Kidney epithelial cell (primary cell): ENCODE results near the gene WRAP73. TPM values are rescaled to one million over a fixed set of nuclear protein-coding genes. Genes with fewer than 3 reads are reported as not detected.

ENCODE experiments used
- DNase-seq: peaks from one replicate; pipeline ENCODE4 v3.0.0-alpha.2; 2010; ENCODE audit warnings: low read depth
- H3K27me3 ChIP-seq: 2 replicates; pipeline ENCODE4 v1.6.0; 2011; ENCODE audit warnings: low read length; ENCODE audit not compliant: control insufficient read depth, insufficient read depth
- H3K36me3 ChIP-seq: 2 replicates; pipeline ENCODE4 v1.5.1; 2011; ENCODE audit warnings: low read length; ENCODE audit not compliant: control insufficient read depth, insufficient read depth
- H3K4me3 ChIP-seq: 2 replicates; pipeline ENCODE4 v1.5.1; 2011; ENCODE audit warnings: low read depth, mild to moderate bottlenecking, control low read depth, low read length
- total RNA-seq: library from RNA; depleted of rRNA; stranded (reverse); fragments of >200 nt; gene quantifications from 2 replicates; pipeline ENCODE4 v1.2.3, GENCODE V29; 2015
- TF ChIP-seq, protein P1 (sequence below): IDR thresholded peaks from 2 replicates; pipeline ENCODE4 v1.5.1; 2011; ENCODE audit warnings: mild to moderate bottlenecking, moderate library complexity, low read length, control low read depth, inconsistent platforms; ENCODE audit not compliant: insufficient read depth, poor library complexity, severe bottlenecking

Gene WRAP73
- total RNA-seq, 1 donor from 2014 or later, result 35.2 TPM

DNA sequence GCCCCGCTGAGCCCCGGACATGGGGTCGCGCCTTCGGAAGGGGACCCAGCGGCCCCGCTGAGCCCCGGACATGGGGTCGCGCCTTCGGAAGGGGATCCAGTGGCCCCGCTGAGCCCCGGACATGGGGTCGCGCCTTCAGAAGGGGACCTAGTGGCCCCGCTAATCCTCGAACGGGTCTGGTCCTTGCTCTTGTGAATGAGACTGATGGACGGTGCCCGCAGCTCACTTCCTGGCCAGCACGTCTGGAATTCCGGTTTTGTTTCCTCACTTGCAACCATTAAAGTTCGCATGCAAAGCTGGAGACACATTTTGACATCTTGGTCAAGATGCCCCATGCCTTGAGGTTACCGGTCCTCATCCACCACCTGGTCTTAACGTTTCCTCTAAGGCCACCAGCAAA, 5.6 kb downstream of the WRAP73 start:
- no peak overlapping the region for H3K4me3 ChIP-seq
- TF ChIP-seq, protein P1, sequence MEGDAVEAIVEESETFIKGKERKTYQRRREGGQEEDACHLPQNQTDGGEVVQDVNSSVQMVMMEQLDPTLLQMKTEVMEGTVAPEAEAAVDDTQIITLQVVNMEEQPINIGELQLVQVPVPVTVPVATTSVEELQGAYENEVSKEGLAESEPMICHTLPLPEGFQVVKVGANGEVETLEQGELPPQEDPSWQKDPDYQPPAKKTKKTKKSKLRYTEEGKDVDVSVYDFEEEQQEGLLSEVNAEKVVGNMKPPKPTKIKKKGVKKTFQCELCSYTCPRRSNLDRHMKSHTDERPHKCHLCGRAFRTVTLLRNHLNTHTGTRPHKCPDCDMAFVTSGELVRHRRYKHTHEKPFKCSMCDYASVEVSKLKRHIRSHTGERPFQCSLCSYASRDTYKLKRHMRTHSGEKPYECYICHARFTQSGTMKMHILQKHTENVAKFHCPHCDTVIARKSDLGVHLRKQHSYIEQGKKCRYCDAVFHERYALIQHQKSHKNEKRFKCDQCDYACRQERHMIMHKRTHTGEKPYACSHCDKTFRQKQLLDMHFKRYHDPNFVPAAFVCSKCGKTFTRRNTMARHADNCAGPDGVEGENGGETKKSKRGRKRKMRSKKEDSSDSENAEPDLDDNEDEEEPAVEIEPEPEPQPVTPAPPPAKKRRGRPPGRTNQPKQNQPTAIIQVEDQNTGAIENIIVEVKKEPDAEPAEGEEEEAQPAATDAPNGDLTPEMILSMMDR, result no peak
- H3K27me3 ChIP-seq, result no peaks in the 10 kb centered on the region
- DNase-seq, result no peak
- no peaks in the 10 kb centered on the region for H3K36me3 ChIP-seq

DNA sequence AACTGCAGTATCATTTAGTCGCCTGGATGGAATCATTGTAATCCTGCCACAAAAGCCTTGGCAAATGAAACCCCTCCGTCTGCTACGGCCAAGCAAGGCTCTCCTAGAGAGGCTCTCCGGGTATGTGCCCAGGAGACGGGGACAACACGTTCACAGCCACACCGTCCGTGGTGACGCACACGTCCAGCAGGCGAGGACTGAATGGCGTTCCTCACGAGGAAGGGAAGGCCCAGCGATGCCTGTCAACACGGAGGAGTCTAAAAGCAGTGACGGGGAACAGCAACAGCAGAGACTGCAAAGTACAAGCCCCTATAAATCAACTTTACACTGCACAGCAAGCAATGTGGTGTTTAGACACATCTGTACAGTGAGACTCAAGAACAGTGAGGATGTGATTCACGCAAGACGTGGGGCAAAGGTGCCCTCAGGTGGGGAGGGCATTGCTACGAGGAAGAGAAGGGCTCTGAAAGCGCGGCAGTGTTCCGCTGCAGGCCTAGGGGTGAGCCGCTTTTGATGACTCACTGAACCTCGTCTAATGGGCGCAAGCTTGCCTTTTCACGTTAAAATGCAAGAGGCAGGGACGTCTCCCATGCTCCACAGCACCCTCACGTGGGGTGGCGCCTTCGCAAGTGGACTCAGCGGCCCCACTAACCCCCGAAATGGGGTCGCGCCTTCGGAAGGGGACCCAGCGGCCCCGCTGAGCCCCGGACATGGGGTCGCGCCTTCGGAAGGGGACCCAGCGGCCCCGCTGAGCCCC, 6.8 kb downstream of the WRAP73 start:
- Histone ChIP-seq H3K27me3 (no peaks in the 10 kb centered on the region), H3K36me3 (no peaks in the 10 kb centered on the region), H3K4me3 (no peak overlapping the region)
- no peak for DNase-seq
- TF ChIP-seq, protein P1, result no peak

DNA sequence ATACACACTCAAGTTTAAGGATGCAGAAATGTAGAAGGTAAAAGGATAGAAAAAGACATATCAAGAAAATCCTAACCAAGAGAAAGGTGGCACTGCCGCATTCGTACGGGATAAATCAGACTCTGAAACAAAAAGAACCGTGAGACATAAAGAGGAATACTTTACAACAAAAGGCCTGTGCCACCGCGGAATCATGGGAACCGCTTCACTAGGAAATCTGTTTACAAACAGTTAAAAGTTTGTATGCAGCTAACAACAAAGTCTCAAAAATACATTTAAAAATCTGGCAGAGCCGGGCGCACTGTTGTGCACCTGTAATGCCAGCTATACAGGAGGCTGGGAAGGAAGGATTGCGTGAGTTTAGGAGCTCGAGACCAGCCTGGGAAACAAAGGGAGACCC, 8.1 kb downstream of the WRAP73 start:
- Histone ChIP-seq H3K4me3 (no peak overlapping the region), H3K27me3 (no peaks in the 10 kb centered on the region), H3K36me3 (no peaks in the 10 kb centered on the region)
- DNase-seq, result no peak
- TF ChIP-seq, protein P1, result no peak

DNA sequence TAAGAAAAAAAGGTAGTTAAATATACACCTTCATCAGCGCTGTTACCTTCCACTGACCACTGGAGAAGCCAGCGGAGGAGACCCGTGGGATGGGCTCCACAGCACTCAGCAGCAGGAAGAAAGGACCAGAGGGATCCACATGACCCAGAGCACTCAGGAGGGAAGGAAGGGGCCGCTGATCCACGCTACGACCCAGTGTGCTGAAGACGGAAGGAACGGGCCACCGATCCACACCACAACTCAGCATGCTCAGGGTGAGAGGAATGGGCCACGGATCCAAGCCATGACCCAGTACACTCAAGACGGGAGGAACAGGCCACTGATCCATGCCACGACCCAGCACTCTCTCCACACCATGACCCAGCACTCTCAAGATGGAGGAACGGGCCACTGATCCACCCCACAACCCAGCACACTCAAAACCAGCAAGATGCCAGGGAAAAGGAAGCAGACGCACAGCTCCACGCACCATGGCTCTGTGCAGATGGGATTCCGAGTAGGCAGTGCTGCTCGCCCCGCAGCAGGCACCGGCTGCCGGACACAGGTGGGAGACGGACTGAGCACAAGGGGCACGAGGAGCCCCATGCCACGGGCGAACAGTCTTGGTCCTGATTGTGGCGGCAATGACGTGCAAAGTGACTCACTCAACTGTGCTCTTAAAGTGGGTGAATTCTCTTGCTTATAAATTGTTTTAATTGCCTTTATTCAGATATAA, 8.7 kb downstream of the WRAP73 start:
- no peak for DNase-seq
- TF ChIP-seq, protein P1, result no peak

DNA sequence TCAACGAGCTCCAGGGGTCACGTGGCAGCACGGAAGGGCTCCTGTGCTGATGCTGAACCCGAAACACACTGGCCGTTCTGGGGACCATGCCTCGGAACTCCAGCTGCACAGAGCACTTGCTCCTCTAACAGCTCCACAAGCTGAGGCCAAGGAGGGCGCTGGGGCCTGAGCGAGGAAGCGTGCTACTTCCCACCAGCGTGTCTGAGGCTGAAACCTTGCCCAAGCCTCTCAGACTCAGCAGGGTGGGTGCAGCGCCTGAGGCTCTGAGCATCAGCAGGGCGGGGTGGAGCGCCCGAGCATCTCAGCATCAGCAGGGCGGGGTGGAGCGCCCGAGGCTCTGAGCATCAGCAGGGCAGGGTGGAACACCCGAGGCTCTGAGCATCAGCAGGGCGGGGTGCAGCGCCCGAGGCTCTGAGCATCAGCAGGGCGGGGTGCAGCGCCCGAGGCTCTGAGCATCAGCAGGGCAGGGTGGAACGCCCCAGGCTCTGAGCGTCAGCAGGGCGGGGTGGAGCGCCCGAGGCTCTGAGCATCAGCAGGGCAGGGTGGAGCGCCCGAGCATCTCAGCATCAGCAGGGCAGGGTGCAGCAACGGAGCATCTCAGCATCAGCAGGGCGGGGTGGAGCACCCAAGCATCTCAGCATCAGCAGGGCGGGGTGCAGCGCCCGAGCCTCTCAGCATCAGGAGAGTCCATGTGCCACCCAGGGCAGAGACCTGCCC, 9.6 kb downstream of the WRAP73 start:
- H3K36me3 ChIP-seq, result no peaks in the 10 kb centered on the region
- TF ChIP-seq, protein P1, result no peak
- no peaks in the 10 kb centered on the region for H3K27me3 ChIP-seq
- no peak for DNase-seq
- no peak overlapping the region for H3K4me3 ChIP-seq

More for the DNA sequence above, 8.7 kb downstream of the WRAP73 start:
- H3K4me3 ChIP-seq, result no peak overlapping the region
- H3K36me3 ChIP-seq, result no peaks in the 10 kb centered on the region
- H3K27me3 ChIP-seq, result no peaks in the 10 kb centered on the region
